ENCODE results near the gene KRT40. TPM values are rescaled to one million over a fixed set of nuclear protein-coding genes. Genes with fewer than 3 reads are reported as not detected.

The KRT40 gene
- total RNA-seq, 1 experiment from 2014 or later, result not detected

DNA sequence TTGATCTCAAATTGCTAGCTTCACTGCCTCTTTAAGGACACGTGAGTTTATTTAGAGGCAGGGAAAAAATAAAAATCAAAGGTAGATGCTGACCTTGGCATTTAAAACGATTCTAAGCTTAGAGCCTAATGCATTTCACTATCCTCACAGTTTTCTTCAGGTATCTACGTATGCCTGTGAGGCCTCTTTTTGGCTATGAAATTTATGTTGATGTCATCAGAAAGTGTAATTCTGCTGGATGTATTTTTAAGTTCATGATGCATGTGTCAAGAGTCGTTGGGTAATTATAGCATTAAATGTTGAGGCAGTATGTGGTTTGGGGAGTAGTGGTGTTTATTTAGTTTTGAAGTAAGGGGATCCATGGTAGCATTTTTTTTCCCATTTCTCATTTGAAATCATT, 19.8 kb upstream of the KRT40 start:
- CTCF ChIA-PET, result interaction anchor here (0.6 kb wide), 1 partner anchor 668 kb away, joined by 5 read pairs; no protein-coding TSS in a partner anchor

DNA sequence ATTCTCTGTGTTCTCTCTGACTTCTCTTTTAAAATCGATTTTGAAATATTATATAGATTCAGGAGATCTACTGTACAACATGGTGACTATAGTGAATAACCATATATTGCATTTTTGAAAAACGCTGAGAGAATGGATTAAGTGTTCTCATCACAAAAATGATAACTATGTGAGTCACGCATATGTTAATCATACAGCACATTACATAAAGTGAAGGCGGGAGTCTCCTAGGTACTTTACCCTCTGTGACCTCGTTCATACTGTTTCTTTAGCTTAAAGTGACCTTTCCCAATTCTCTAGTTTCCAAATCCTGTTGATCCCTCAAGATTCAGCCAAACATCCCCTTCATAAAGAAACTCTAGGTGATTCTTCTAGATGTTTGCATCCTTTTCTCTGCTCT, 18.7 kb upstream of the KRT40 start:
- TF ChIP-seq, protein P1, sequence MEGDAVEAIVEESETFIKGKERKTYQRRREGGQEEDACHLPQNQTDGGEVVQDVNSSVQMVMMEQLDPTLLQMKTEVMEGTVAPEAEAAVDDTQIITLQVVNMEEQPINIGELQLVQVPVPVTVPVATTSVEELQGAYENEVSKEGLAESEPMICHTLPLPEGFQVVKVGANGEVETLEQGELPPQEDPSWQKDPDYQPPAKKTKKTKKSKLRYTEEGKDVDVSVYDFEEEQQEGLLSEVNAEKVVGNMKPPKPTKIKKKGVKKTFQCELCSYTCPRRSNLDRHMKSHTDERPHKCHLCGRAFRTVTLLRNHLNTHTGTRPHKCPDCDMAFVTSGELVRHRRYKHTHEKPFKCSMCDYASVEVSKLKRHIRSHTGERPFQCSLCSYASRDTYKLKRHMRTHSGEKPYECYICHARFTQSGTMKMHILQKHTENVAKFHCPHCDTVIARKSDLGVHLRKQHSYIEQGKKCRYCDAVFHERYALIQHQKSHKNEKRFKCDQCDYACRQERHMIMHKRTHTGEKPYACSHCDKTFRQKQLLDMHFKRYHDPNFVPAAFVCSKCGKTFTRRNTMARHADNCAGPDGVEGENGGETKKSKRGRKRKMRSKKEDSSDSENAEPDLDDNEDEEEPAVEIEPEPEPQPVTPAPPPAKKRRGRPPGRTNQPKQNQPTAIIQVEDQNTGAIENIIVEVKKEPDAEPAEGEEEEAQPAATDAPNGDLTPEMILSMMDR (IDR thresholded peaks at IDR 0.05), result no peak
- TF ChIP-seq, protein P2, sequence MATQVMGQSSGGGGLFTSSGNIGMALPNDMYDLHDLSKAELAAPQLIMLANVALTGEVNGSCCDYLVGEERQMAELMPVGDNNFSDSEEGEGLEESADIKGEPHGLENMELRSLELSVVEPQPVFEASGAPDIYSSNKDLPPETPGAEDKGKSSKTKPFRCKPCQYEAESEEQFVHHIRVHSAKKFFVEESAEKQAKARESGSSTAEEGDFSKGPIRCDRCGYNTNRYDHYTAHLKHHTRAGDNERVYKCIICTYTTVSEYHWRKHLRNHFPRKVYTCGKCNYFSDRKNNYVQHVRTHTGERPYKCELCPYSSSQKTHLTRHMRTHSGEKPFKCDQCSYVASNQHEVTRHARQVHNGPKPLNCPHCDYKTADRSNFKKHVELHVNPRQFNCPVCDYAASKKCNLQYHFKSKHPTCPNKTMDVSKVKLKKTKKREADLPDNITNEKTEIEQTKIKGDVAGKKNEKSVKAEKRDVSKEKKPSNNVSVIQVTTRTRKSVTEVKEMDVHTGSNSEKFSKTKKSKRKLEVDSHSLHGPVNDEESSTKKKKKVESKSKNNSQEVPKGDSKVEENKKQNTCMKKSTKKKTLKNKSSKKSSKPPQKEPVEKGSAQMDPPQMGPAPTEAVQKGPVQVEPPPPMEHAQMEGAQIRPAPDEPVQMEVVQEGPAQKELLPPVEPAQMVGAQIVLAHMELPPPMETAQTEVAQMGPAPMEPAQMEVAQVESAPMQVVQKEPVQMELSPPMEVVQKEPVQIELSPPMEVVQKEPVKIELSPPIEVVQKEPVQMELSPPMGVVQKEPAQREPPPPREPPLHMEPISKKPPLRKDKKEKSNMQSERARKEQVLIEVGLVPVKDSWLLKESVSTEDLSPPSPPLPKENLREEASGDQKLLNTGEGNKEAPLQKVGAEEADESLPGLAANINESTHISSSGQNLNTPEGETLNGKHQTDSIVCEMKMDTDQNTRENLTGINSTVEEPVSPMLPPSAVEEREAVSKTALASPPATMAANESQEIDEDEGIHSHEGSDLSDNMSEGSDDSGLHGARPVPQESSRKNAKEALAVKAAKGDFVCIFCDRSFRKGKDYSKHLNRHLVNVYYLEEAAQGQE (IDR thresholded peaks at IDR 0.05; ENCODE audit: insufficient read depth in 1 of 2, low read depth in 2 of 2, low read length in 1 of 2), result no peak
- TF ChIP-seq POLR2AphosphoS5 (IDR thresholded peaks at IDR 0.05; ENCODE audit: low read depth, low read length) (no peak), TCF7L2 (IDR thresholded peaks at IDR 0.05; ENCODE audit: low read depth, low read length) (no peak), SIN3A (IDR thresholded peaks at IDR 0.05; ENCODE audit: borderline replicate concordance, insufficient read depth, low read depth, low read length) (no peak)
- no TSS peak for BruUV-seq (replicated peaks)
- no peak overlapping the region for H3K4me3 ChIP-seq (ENCODE audit: low read depth in 2 of 2, low read length in 2 of 2)
- intact Hi-C loops (cut with micrococcal nuclease; ENCODE audit: unreplicated experiment) (no loop called here), in situ Hi-C loops (cut with HindIII; ENCODE audit: low pct_unique_long_range_greater_than_20kb, low sequenced_read_pairs) (no loop called here)
- peaks cover 9% of the 10 kb centered on the region; the same call in 1 of the 2 replicates for H3K27me3 ChIP-seq (ENCODE audit: control insufficient read depth, insufficient read depth, low read length)
- DNase-seq (ENCODE audit: low read depth, low spot score) (no peak), ATAC-seq (no peak)
- H3K9me3 ChIP-seq (ENCODE audit: control insufficient read depth, insufficient read depth, low read depth, low read length), result no peaks in the 10 kb centered on the region
- POLR2A ChIA-PET, result no interaction called here
- H3K27ac ChIP-seq (ENCODE audit: low read length), result no peak overlapping the region
- CTCF ChIA-PET, result no interaction called here
- no peaks in the 10 kb centered on the region for H3K36me3 ChIP-seq (ENCODE audit: control insufficient read depth, insufficient read depth, low read length)
- H3K4me1 ChIP-seq (ENCODE audit: control insufficient read depth, insufficient read depth, low read length), result no peaks in the 10 kb centered on the region

More for the DNA sequence above, 19.8 kb upstream of the KRT40 start:
- POLR2A ChIA-PET, result no interaction called here
- H3K4me3 ChIP-seq (ENCODE audit: low read depth in 2 of 2, low read length in 2 of 2), result no peak overlapping the region
- TF ChIP-seq POLR2AphosphoS5 (IDR thresholded peaks at IDR 0.05; ENCODE audit: low read depth, low read length) (no peak), TCF7L2 (IDR thresholded peaks at IDR 0.05; ENCODE audit: low read depth, low read length) (no peak), SIN3A (IDR thresholded peaks at IDR 0.05; ENCODE audit: borderline replicate concordance, insufficient read depth, low read depth, low read length) (no peak)
- TF ChIP-seq, protein P2 (IDR thresholded peaks at IDR 0.05; ENCODE audit: insufficient read depth in 1 of 2, low read depth in 2 of 2, low read length in 1 of 2), result no peak
- TF ChIP-seq, protein P1 (IDR thresholded peaks at IDR 0.05), result no peak
- H3K36me3 ChIP-seq (ENCODE audit: control insufficient read depth, insufficient read depth, low read length), result no peaks in the 10 kb centered on the region
- no peak for DNase-seq (ENCODE audit: low read depth, low spot score)
- intact Hi-C loops (cut with micrococcal nuclease; ENCODE audit: unreplicated experiment) (no loop called here), in situ Hi-C loops (cut with HindIII; ENCODE audit: low pct_unique_long_range_greater_than_20kb, low sequenced_read_pairs) (no loop called here)
- no peak for ATAC-seq
- BruUV-seq (replicated peaks), result no TSS peak
- H3K27ac ChIP-seq (ENCODE audit: low read length), result no peak overlapping the region
- H3K4me1 ChIP-seq (ENCODE audit: control insufficient read depth, insufficient read depth, low read length), result no peaks in the 10 kb centered on the region
- H3K9me3 ChIP-seq (ENCODE audit: control insufficient read depth, insufficient read depth, low read depth, low read length), result no peaks in the 10 kb centered on the region
- peaks cover 4% of the 10 kb centered on the region; the same call in 1 of the 2 replicates for H3K27me3 ChIP-seq (ENCODE audit: control insufficient read depth, insufficient read depth, low read length)
